Ovary (tissue), 9 donors: ENCODE measurements around the gene ARHGAP8. TPM values are rescaled to one million over a fixed set of nuclear protein-coding genes. Genes with fewer than 3 reads are reported as not detected.
"Not testable (repeated sequence)": the region's sequence is repeated elsewhere in the genome, so short reads cannot be mapped to it uniquely, and the experiment has no call there.

Experiments
- DNase-seq, 5 donors: peaks; one replicate each; pipeline ENCODE4 v3.0.0-alpha.2; 2019 to 2020
- H3K27ac ChIP-seq, 2 donors: fragments of 200-600 bp; one replicate each; pipeline versions ENCODE4 v1.5.1 to v1.8.0; 2019 to 2022
- H3K27me3 ChIP-seq: fragments of 200-600 bp; one replicate; pipeline ENCODE4 v1.8.0; 2022
- H3K36me3 ChIP-seq: fragments of 200-600 bp; sonication (generic); one replicate; pipeline ENCODE4 v1.5.1; 2019
- H3K4me1 ChIP-seq: one replicate; pipeline ENCODE4 v1.8.1; 2013; ENCODE audit warnings: mild to moderate bottlenecking, moderate library complexity; ENCODE audit not compliant: insufficient read depth
- H3K4me3 ChIP-seq: fragments of 200-600 bp; sonication (generic); one replicate; pipeline ENCODE4 v1.5.1; 2017
- H3K9me3 ChIP-seq, 2 donors: fragments of 200-600 bp in 1 of 2; sonication (generic) in 1 of 2; one replicate each; pipeline versions ENCODE4 v1.5.1 to v1.8.1; 2013 to 2019; ENCODE audit warnings: mild to moderate bottlenecking in 1 of 2, moderate library complexity in 1 of 2
- CTCF ChIP-seq, 3 donors: fragments of 450-650 bp in 2 of 3; fragments of 200-600 bp in 1 of 3; IDR thresholded peaks; one replicate each; pipeline versions ENCODE4 v1.5.1 to v1.8.0; 2016 to 2022; ENCODE audit warnings: antibody characterized with exemption in 3 of 3, mild to moderate bottlenecking in 1 of 3
- EP300 ChIP-seq: sonication (generic); formaldehyde crosslinking; IDR thresholded peaks from one replicate; pipeline ENCODE4 v1.6.1; 2017; ENCODE audit warnings: antibody characterized with exemption
- POLR2A ChIP-seq: fragments of 450-650 bp; IDR thresholded peaks from one replicate; pipeline ENCODE4 v1.6.1; 2017; ENCODE audit warnings: antibody characterized with exemption, mild to moderate bottlenecking, moderate library complexity
- WGBS, 3 donors: extraction: QIAGEN DNeasy Blood & Tissue Kit in 1 of 3; methylation state at CpG; one replicate each; pipeline versions ENCODE4 v1.1.5 to v1.1.7; 2013 to 2017; 5-methylcytosine and 5-hydroxymethylcytosine counted together
- intact Hi-C, 4 donors: fragments of 100-400 bp; cut with DNase I; formaldehyde crosslinking; loops; one replicate each; pipeline versions ENCODE4 v1.11.0 to v1.15.1; 2022 to 2023
- polyA plus RNA-seq, 2 donors: library from polyadenylated mRNA; stranded (reverse); fragments of 200-250 nt in 1 of 2; fragments of 350-450 nt in 1 of 2; fragmentation: Illumina TruSeq in 1 of 2; extraction: RNeasy Lipid Tissue Mini Kit (QIAGEN cat#74804) in 1 of 2; gene quantifications; one replicate each; pipeline ENCODE4 v1.2.3, GENCODE V29; 2013 to 2014
- total RNA-seq, 7 donors: library from RNA; depleted of rRNA in 2 of 7; stranded (reverse); fragments of >200 nt in 2 of 7; fragmentation: NEBNext Ultra II Directional in 3 of 7; extraction: Animal tissue kit (Norgen Biotek cat#: 25700) in 3 of 7; gene quantifications; one replicate each; pipeline versions ENCODE4 v1.1.0 to v1.2.4, GENCODE V29; 2016 to 2023
- donor health status: DM: no; HTN: no; CAD: no; lungs with moderate emphysema.
- donor health status: DM: no; HTN: no; CAD: no.
- donor health status: Bipolar disorder and iron deficiency.
- donor health status: DM: yes; HTN: yes; CAD: no.
- donor health status: DM: no; HTN: no; CAD: no.
- donor health status: DM: yes; HTN: yes; CAD: no.

ARHGAP8 gene
- total and polyA plus RNA-seq, 9 donors, result 0.45 to 23.8 (median 2.1) TPM

GRCh38 chr22:44898236-44898635, 145.9 kb downstream of the ARHGAP8 start:
- H3K4me3 ChIP-seq, result no peak overlapping the region
- H3K9me3 ChIP-seq, result no peaks in the 10 kb centered on the region
- intact Hi-C loops, result no loop called here
- no peaks in the 10 kb centered on the region for H3K27me3 ChIP-seq
- 95 to 98% (median 96%) methylated on average over 6 of the region's 6 CpGs for WGBS, 3 donors
- peak in 1 of 5 donors; percentile 5 for DNase-seq
- no peak for TF ChIP-seq EP300
- no peak for TF ChIP-seq CTCF (IDR thresholded peaks at IDR 0.05)
- TF ChIP-seq POLR2A, result no peak
- H3K36me3 ChIP-seq, result no peaks in the 10 kb centered on the region
- H3K4me1 ChIP-seq, result no peaks in the 10 kb centered on the region
- no peak overlapping the region for H3K27ac ChIP-seq

- intact Hi-C loops, result no loop called here
- DNase-seq, result no peak
- Histone ChIP-seq H3K27me3 (no peaks in the 10 kb centered on the region), H3K36me3 (no peaks in the 10 kb centered on the region), H3K4me3 (no peak overlapping the region), H3K27ac (no peak overlapping the region), H3K9me3 (no peaks in the 10 kb centered on the region), H3K4me1 (no peaks in the 10 kb centered on the region)
- 88 to 96% (median 91%) methylated on average over 2 of the region's 2 CpGs for WGBS, 3 donors
- TF ChIP-seq CTCF (IDR thresholded peaks at IDR 0.05), result no peak
- no peak for TF ChIP-seq POLR2A
- TF ChIP-seq EP300, result no peak
Measured at GRCh38 chr22:44901301-44901700, 148.9 kb downstream of the ARHGAP8 start.

GRCh38 chr22:44903164-44903563, 150.8 kb downstream of the ARHGAP8 start:
- H3K27me3 ChIP-seq, intact Hi-C loops, H3K9me3 ChIP-seq, DNase-seq, H3K27ac ChIP-seq, H3K4me1 ChIP-seq, H3K4me3 ChIP-seq, H3K36me3 ChIP-seq: not testable (repeated sequence)
- 60 to 65% methylated on average over 2 of the region's 2 CpGs; no CpG with 5 or more reads in 1 of the 3 donors for WGBS, 3 donors

GRCh38 chr22:44904492-44905152, 152.2 kb downstream of the ARHGAP8 start:
- H3K4me3 ChIP-seq, H3K4me1 ChIP-seq, H3K9me3 ChIP-seq, H3K27ac ChIP-seq, DNase-seq, H3K36me3 ChIP-seq, H3K27me3 ChIP-seq, intact Hi-C loops: not testable (repeated sequence)
- whole genome bisulfite sequencing, 3 donors, result 32 to 66% (median 35%) methylated on average over 3 to 5 of the region's 5 CpGs

GRCh38 chr22:44906248-44906936, 154.0 kb downstream of the ARHGAP8 start:
- TF ChIP-seq POLR2A (no peak), CTCF (IDR thresholded peaks at IDR 0.05) (no peak), EP300 (no peak)
- H3K27ac ChIP-seq, result no peak overlapping the region
- no peaks in the 10 kb centered on the region for H3K4me1 ChIP-seq
- no peak overlapping the region for H3K4me3 ChIP-seq
- H3K36me3 ChIP-seq, result no peaks in the 10 kb centered on the region
- DNase-seq, result peak in 1 of 5 donors; percentile 17
- peaks cover 0 to 2% of the 10 kb centered on the region in 2 donors for H3K9me3 ChIP-seq
- no peaks in the 10 kb centered on the region for H3K27me3 ChIP-seq
- WGBS, 3 donors, result 90 to 93% (median 93%) methylated on average over 21 of the region's 21 CpGs
- intact Hi-C loops, result no loop called here
